HG03159 (cell line): Measurements from ENCODE around the gene MYNN.

ENCODE experiments used
- ATAC-seq: cut with Tn5 transposase; IDR thresholded peaks from one replicate; pipeline ENCODE4 v1.9.1; 2021; ENCODE audit warnings: mild to moderate bottlenecking, moderate library complexity; ENCODE audit not compliant: unreplicated experiment

MYNN gene

DNA sequence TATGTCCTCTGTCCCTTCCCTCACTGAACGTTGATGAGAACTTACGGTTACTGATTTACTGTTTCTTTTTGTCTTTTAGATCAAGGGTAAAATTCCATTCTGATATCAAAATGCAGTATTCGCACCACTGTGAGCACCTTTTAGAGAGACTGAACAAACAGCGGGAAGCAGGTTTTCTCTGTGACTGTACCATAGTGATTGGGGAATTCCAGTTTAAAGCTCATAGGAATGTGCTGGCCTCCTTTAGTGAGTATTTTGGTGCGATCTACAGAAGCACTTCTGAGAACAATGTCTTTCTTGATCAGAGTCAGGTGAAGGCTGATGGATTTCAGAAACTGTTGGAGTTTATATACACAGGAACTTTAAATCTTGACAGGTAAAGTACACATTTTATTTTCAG, 990 bp downstream of the MYNN start:
- ATAC-seq = no peak

DNA sequence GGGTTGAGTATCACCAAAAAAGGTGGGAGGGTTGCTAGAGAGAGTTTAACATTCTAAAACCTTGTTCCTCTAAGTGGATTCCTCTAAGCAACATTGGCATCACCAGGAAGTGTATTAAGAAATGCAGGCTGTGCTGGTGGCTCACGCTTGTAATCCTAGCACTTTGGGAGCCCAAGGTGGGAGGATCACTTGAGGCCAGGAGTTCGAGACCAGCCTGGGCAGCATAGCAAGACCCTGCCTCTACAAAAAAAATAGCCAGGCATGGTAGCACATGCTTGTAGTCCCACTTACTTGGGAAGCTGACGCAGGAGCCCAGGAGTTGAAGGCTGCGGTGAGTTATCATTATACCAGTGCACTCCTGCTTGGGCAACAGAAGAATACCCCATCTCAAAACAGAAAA, 4.6 kb downstream of the MYNN start:
- no peak for ATAC-seq

DNA sequence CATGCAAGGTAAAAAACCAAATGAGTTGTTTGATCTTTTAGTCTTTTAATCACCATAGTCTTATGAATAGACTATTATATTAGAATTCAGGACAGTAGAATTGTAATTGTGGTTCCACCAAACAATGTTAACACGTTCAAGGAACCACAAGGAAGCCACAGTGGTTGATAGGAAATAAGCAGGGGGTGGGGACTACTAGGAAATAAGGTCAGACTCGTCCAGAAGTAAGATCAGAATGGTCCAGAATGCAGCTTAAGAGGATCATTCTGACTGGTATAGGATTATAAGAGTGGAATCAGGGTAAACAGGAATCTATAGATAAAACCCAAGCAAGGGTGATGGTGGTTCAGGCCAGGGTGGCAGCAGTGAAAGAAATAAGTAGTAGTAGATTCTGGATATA, 7.5 kb downstream of the MYNN start:
- ATAC-seq = no peak

DNA sequence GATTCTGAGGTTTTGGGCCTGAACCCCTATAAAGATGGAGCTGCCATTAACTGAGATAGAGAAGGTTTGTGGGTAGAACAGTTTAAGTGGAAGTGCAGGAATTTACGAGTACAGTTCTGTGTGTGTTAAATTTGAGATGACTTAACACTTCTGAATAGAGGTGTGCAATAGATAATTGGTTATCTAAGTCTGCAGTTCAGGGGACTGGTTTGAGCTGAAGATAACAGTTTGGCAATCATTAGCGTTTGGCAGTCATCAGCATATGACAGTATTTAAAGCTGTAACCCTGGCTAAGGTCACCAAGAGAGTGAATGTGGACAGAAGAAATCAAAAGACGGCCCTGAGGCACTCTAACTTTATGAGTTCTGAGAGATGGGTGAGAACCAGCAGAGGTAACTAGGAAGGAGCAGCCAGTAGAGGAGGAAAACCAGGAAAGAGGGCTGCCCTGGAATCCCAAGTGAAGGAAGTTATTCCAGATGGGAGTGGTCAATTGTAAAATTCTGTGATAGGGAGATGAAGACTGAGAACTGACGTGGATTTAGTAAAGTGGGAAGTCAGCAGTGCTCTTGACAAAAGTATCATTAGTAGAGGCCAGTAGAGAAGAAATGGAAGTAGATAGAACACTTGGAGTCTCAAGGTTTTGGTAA, 8.1 kb downstream of the MYNN start:
- no peak for ATAC-seq

DNA sequence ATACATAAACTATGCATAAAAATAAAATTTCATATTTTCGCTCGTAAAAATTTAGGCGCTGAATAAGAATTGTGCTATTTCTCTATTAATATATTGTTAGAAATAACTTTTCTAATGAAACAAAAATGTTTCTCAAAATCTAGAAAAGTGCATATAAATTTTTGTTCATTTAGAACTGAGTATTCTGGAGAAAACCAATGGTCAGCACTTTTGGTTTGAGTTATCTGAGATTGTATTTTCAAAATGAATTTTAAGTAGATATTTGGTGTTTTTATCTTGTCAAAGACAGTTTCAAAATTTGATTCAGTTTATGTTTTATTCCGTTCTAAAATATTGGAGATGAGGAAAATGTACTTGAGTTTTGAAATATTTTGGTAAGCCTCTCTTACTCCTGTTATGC, 13.9 kb downstream of the MYNN start:
- ATAC-seq = no peak

DNA sequence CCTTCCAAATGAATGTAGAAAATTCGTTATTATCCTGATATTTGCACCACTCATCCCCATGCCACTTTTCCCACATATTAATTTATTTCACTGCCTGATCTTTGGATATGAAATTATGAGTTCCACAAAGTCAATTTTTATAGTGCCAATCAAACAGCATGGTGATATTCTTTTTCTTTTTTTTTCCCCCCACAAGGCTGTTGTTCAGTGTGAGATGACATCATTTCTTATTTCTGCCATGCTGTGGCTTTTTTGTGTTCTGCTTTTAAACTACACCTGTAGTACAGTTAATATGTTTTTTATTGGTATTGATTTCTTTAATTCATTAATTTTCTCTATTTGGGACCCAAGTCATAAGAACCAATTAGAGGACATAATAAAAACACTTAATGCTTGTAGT, 14.6 kb downstream of the MYNN start:
- no peak for ATAC-seq

DNA sequence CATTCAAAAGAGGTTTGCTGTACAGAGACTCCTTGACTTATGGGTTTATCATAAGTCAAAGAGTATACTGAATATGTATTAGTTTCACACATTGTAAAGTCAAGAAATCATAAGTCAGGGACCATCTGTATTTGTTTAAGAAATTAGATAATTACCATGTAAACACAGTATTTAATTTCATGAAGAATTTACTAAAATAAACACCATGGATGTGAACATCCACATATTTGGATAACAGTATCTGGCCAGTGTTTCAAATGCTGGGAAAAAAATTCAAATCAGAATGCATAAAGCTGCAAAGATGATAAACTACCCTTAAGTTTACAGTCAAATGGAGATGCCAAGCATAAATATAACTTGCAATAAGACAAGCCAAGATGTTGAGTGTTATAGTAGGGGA, 17.0 kb downstream of the MYNN start:
- no peak for ATAC-seq

DNA sequence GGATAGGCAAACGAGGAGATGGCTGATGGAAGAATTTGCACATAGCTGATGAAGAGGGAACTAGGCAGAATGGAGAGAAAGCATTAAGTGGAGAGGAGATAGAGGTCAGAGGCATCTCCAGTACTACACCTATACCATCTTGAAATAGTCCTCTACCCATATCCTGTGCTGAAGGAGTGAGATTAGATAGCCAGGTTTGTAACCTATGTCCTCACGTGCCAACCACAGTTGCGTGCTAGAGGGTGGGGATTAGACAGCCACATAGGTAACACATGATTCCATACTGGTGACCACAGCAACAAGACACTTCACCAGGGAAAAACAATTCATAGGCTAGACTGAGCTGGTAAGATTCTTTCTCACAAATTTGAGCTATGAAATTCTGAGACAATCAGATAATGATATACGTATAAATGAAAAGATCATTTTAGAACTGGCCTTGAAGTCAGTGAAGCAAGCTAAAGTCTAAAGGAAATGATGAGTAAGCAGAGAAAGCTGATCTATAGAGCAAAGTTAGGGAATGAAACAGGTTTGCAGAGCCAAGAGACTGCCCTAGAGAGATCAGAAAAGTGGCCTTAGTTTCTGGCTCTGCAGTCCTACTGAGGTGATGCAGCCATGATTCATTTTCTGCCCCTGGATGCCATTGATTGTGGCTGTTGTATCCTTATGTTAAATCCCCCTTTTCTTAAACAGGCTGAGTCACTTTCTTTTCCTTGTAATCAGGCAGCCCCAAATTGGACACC, 17.7 kb downstream of the MYNN start:
- no peak for ATAC-seq

DNA sequence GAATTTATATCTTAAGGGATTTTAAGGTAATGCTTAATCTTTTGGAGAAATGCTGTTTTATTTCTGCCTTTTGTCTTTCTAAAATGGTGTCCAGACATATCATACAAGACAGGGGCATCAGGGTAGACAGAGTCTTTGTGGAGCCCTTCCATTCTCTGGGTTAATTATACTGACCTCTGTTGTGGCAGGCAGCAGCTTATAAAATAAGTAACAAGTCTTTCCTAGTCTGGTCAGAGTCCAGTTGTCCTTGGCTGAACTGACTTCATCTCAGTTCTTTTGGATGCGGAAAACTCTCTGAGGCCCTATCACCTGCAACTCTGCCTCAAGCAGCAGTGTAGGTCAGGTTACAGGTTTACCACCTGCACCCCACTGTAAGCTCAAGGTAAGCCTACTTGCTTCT, 19.2 kb downstream of the MYNN start:
- ATAC-seq = no peak

DNA sequence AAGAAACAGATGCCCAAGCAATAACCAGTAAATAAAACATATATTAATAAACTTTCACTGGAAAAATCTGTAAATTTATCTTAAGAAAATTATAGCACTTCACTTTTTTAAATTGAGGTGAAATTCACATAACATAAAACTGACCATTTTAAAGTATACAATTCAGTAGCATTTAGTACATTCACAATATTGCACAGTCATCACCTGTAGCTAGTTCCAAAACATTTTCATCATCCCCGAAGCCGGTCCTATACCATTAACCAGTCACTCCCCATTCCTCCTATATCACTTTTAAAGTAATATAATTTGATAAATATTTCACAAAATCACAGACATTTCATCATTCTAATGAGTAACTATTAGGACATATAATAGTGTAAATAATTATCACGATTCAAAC, 31.5 kb downstream of the MYNN start:
- ATAC-seq = no peak

DNA sequence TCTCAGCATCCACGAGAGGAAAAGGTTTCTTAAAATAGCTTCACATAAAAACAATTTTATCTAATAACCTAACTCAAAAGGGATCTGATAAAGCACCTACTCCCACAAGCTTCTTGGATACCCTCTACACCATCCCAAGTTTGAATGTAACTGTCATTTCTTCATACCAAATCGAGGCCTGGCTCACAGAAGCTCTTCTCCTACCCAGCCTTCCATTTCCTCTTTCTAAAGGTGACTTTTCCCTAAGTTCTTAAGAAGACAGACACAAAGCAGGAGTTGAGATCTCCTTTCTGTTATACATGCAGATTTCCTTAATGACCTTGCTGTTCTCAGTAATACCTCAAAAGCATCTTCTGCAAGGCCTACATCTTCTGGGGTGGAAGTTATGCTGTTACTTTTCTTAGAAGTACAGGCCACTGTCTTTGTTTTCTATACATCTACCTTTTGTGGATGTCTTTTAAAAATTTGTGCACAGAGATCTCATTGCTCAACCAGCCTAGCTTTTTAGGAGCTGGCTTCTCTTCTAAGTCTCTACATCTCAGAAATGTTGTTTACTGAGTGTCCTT, 36.1 kb downstream of the MYNN start:
- no peak for ATAC-seq

DNA sequence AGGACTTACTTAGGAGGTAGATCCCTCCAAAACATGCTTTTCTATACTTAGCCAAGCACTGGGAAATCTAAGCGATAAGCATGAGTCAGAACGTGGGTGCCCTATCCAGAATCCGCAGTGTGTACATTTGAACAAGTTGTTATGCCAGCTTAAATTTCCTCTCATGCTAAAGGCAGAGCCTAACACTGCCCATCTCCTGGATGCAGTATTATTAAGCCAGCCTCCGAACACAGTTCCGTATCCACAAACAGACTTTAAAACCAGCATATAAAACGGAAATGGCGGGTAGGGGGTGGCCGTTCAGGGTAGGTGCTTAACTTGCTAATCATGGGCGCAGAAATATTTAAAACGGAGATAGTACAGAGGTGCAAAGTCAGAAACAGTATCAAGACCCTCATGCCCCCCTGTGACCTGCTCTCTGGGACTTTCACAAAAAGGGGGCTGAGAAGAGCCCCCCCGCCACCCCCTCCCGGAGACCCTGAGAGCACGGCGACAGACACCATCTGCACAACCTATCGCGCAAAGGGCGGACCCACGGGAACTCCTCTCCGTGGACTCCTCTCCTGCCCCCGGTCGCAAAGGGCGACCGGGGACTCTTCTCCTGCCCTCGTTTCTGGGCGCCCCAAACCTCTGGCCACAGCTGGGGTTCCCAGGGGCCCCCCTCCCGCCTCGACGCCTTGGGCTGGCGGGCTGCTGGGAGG, 38.6 kb downstream of the MYNN start:
- peak; percentile 3 for ATAC-seq

DNA sequence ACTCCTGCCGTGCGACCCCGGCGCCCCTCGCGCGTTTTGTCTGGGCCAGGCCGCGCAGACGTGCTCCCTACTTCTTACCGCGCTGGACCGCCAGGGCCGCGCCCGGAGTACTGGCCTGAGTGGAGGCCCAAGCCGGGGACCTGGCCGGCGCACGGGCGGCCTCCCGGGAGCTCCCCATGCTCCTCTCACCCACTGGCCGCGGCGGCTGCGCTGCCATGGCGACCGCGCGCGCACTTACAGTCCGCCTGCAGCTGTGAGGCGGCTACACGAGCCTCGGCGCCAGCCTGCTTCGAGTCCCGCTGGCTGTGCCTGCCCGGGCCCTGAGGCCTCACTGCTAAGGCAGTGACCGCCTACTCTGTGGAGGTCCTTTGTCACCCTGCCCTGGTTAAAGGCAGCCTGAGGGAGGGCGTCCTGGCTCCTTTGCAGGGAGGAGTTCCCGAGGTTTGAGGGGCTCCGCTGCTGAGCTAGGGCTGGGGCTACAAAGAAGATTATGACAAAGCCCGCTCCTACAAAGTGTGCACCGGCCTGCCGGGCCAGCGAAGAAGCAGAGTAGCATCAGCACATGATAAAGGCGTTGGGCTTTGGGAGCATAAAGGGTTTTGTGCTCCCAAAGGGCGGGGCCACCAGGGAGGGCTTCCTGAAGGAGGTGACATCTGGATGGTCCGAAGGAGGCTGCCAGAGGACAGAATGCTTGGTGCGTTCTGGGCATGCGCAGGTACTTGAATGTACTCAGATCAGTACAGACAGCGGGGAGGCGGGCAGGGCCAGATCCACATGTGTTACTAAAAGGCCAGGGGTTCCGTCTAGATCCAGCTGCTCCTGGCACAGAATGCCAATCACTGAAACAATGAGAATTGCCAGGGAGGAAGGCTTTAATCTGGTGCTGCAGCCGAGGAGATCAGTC, 39.4 kb downstream of the MYNN start, which contains the start of the genes LRRC34 and LRRIQ4:
Gene LRRC34 (minus strand): TSS at position 573 of the 904 bp plus-strand sequence. CDS start 356 bp downstream, at position 217.
Gene LRRIQ4 (plus strand): TSS at position 539 of the 904 bp plus-strand sequence. CDS start 9,052 bp downstream, outside the sequence.
- peak; percentile 68 for ATAC-seq

DNA sequence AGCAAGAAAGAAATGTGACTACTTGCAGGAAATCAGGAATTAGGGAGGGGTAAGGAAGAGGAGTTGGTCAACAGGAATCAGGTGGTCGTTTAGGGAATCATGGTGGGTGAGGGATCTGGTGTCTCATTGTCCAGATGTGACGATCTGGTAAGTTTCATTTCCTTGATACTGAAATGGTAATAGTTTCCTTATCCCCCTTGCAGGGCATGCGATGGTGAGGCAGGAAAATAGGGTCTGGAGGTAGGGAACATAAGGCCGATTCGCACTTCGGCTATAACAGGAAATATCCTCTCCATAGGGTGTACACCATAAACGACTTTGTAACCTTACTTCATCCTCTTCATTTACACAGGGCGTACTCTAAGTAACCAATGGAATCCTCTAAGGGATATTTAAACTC, 40.1 kb downstream of the MYNN start:
- no peak for ATAC-seq

DNA sequence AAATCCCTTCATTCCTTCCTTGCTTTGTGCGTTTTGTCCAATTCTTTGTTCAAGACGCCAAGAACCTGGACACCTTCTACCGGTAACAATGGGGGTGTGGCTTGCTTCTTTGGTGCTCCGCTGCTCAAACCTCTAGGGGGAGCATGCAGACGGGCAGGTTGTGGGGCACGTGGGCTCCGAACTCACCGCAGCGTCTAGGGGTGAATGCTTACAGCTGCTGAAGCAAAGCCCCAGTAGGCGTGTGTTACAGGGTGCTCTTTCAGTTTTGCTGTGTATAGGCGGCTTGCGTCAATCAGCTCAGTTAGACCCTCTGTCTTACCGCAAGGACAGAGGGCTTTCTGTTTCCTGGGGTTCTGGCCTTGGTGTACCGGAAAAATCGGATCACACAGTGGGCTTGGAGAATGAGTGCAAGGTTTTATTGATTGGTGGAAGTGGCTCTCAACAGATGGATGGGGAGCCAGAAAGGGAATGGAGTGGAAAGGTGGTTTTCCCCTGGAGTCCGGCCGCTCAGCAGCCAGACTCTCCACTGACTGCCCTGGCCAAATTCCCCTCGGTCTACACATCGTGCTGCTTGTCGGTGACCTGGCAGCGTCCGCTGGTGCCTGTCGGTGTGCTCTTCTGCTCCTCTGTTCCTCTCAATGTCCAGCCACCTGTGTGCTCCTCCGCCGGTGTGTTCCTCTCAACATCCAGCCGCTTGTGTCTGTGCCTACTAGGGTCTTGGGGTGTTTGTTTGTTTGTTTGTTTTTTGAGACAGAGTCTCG, 40.7 kb downstream of the MYNN start:
- peak; percentile 91 for ATAC-seq

DNA sequence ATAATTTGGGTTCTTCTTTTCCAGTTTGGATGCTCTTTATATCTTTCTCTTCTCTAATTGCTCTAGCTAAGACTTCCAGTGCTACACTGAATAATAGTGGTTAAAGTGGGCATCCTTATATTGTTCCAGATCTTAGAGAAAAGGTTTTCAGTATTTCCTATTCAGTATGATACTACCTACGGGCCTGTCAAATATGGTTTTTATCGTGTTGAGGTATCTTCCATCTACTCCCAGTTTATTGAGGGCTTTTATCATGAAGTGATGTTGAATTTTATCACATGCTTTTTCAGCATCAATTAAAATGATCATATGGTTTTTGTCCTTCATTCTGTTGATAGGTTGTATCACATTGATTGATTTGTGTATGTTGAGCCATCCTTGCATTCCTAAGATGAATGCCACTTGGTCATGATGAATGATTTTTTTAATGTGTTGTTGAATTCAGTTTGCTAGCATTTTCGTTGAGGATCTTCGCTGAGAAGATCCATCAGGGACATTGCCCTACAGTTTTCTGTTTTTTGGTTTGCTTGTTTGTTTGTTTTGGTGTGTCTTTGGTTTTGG, 42.5 kb downstream of the MYNN start:
- ATAC-seq = no peak

DNA sequence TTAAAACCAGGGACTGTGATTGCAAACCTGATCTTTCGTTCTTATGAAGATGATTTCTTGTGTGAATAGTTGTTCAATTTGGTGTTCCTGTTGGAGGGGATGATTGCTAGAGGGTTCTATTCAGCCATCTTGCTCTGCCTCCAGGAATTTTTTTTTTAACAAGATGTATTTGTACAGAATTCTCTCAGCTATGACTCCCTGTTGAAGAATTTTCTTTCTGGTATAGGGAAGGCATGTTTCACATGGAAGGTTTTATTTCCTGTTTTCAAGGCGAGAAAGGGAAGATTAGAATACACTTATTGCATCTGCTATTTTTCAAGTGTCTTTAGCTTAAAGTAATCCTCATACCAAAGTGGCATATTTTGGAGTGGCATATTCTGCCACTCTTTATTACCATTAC, 45.1 kb downstream of the MYNN start:
- no peak for ATAC-seq

DNA sequence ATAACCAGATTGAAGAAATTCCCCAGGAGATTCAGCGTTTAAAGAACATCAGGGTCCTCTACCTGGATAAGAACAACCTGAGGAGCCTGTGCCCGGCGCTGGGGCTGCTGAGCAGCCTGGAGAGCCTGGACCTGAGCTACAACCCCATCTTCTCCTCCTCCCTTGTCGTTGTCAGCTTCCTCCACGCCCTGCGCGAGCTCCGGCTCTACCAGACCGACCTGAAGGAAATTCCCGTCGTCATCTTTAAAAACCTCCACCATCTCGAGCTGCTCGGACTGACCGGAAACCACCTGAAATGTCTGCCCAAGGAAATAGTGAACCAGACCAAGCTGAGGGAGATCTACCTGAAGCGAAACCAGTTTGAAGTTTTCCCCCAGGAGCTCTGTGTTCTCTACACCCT, 48.9 kb downstream of the MYNN start:
- ATAC-seq = no peak

DNA sequence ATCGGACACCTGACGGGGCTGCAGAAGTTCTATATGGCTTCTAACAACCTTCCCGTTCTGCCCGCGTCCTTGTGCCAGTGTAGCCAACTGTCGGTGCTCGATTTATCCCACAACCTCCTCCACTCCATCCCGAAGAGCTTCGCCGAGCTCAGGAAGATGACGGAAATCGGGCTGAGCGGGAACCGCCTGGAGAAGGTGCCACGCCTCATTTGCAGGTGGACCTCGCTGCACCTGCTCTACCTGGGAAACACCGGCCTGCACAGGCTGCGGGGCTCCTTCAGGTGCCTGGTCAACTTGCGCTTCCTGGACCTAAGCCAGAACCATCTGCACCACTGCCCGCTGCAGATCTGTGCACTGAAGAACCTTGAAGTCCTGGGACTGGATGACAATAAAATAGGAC, 49.3 kb downstream of the MYNN start:
- no peak for ATAC-seq

DNA sequence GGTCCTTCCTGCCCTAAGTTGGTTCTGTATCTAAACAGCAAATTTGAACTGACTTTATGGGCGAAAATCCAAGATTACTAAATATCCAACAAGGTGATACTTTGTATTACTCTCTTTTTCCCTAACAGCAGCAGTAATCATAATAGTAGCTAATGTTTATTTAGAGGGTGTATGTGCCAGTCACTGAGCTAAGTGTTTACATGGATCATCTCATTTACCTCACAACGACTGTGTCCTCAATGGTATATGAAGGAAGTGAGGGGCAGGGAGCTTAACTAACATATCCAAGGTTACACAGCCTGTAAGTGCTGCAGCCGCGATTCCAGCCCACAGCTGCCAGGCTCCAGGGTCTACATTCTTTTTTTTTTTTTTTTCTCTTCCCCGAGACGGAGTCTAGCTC, 49.8 kb downstream of the MYNN start:
- no peak for ATAC-seq
